GM23338 (cell line): ENCODE measurements around the gene SPG7. TPM values are rescaled to one million over a fixed set of nuclear protein-coding genes. Genes with fewer than 3 reads are reported as not detected.

Experiments used
- ATAC-seq: fragments of 200-7000 bp; cut with Tn5 transposase; 3 replicates; pipeline ENCODE4 v1.9.1; 2020
- DNase-seq: peaks from one replicate; pipeline ENCODE4 v3.0.0-alpha.2; 2015; ENCODE audit warnings: low spot score
- H2AFZ ChIP-seq: fragments of 200-600 bp; sonication (generic); 2 replicates; pipeline ENCODE4 v1.8.0; 2016; ENCODE audit warnings: antibody characterized with exemption, mild to moderate bottlenecking, moderate library complexity
- H3F3A ChIP-seq: fragments of 200-600 bp; sonication (generic); replicated peaks from 2 replicates; pipeline ENCODE4 v1.8.0; 2017; ENCODE audit warnings: antibody characterized with exemption, mixed run types, low read depth
- H3K27ac ChIP-seq: fragments of 200-600 bp; sonication (generic); 2 replicates; pipeline ENCODE4 v1.6.1; 2016; ENCODE audit warnings: low read depth
- H3K27me3 ChIP-seq: fragments of 200-600 bp; sonication (generic); 2 replicates; pipeline ENCODE4 v1.8.0; 2016; ENCODE audit warnings: mild to moderate bottlenecking, mixed run types, moderate library complexity; ENCODE audit not compliant: insufficient read depth
- H3K36me3 ChIP-seq: fragments of 200-600 bp; sonication (generic); 2 replicates; pipeline ENCODE4 v1.8.0; 2016; ENCODE audit warnings: mild to moderate bottlenecking; ENCODE audit not compliant: insufficient read depth
- H3K4me1 ChIP-seq: fragments of 200-600 bp; sonication (generic); 2 replicates; pipeline ENCODE4 v1.8.0; 2016; ENCODE audit warnings: mild to moderate bottlenecking, moderate library complexity; ENCODE audit not compliant: insufficient read depth
- H3K4me2 ChIP-seq: fragments of 200-600 bp; sonication (generic); 2 replicates; pipeline ENCODE4 v1.7.1; 2017; ENCODE audit warnings: mixed run types
- H3K4me3 ChIP-seq: fragments of 200-600 bp; sonication (generic); 2 replicates; pipeline ENCODE4 v1.6.1; 2016; ENCODE audit warnings: mixed run types
- H3K79me2 ChIP-seq: fragments of 200-600 bp; sonication (generic); replicated peaks from 2 replicates; pipeline ENCODE4 v1.8.0; 2017; ENCODE audit warnings: mild to moderate bottlenecking; ENCODE audit not compliant: insufficient read depth
- H3K9me2 ChIP-seq: fragments of 200-600 bp; sonication (generic); 2 replicates; pipeline ENCODE4 v1.8.0; 2017; ENCODE audit not compliant: insufficient read depth
- H4K20me1 ChIP-seq: fragments of 200-600 bp; sonication (generic); replicated peaks from 2 replicates; pipeline ENCODE4 v1.8.0; 2017; ENCODE audit warnings: mild to moderate bottlenecking; ENCODE audit not compliant: insufficient read depth
- H3K27ac Mint-ChIP-seq: 2 replicates; pipeline ENCODE4 v1.8.0; 2020; ENCODE audit warnings: inconsistent platforms, mild to moderate bottlenecking, moderate library complexity, mixed read lengths
- H3K27me3 Mint-ChIP-seq: 3 replicates; pipeline ENCODE4 v1.8.0; 2022; ENCODE audit warnings: low read depth, mild to moderate bottlenecking, moderate library complexity, mixed read lengths, inconsistent platforms; ENCODE audit not compliant: insufficient read depth, poor library complexity
- H3K36me3 Mint-ChIP-seq: 3 replicates; pipeline ENCODE4 v1.8.0; 2021; ENCODE audit warnings: low read depth, mild to moderate bottlenecking, inconsistent platforms, moderate library complexity, mixed read lengths
- H3K4me1 Mint-ChIP-seq: 3 replicates; pipeline ENCODE4 v1.8.0; 2020; ENCODE audit warnings: mild to moderate bottlenecking, inconsistent platforms, mixed read lengths
- H3K4me3 Mint-ChIP-seq: 3 replicates; pipeline ENCODE4 v1.8.0; 2021; ENCODE audit warnings: moderate library complexity, mild to moderate bottlenecking, inconsistent platforms, mixed read lengths
- H3K9me3 Mint-ChIP-seq: 3 replicates; pipeline ENCODE4 v1.8.0; 2020; ENCODE audit warnings: moderate library complexity, mild to moderate bottlenecking, inconsistent platforms, mixed read lengths
- CREB1 ChIP-seq: fragments of 250-450 bp; sonication (Bioruptor Pico); IDR thresholded peaks from 2 replicates; pipeline ENCODE4 v1.5.0; 2020; ENCODE audit warnings: low read depth, mild to moderate bottlenecking, moderate library complexity
- EZH2 ChIP-seq: fragments of 200-600 bp; sonication (generic); IDR thresholded peaks from one replicate; pipeline ENCODE4 v1.8.0; 2017; ENCODE audit warnings: antibody characterized with exemption, mild to moderate bottlenecking, low read depth; ENCODE audit not compliant: unreplicated experiment
- EZH2phosphoT487 ChIP-seq: fragments of 200-600 bp; sonication (generic); IDR thresholded peaks from one replicate; pipeline ENCODE4 v1.8.1; 2018; ENCODE audit warnings: antibody characterized with exemption; ENCODE audit not compliant: unreplicated experiment
- JUNB ChIP-seq: IDR thresholded peaks from one replicate; pipeline ENCODE4 v1.6.1; 2016; ENCODE audit warnings: antibody characterized with exemption; ENCODE audit not compliant: unreplicated experiment
- POLR2AphosphoS5 ChIP-seq: IDR thresholded peaks from 2 replicates; pipeline ENCODE4 v1.6.1; 2016; ENCODE audit warnings: antibody characterized with exemption, low read depth
- STAT1 ChIP-seq: IDR thresholded peaks from one replicate; pipeline ENCODE4 v1.6.1; 2016; ENCODE audit warnings: antibody characterized with exemption; ENCODE audit not compliant: unreplicated experiment
- ZNF114 ChIP-seq: fragments of 250-450 bp; sonication (Bioruptor Pico); IDR thresholded peaks from 2 replicates; pipeline ENCODE4 v1.5.0; 2020; ENCODE audit warnings: mild to moderate bottlenecking, moderate library complexity
- ZNF331 ChIP-seq: fragments of 250-450 bp; sonication (Bioruptor Pico); IDR thresholded peaks from 2 replicates; pipeline ENCODE4 v1.5.0; 2020; ENCODE audit warnings: low read depth, mild to moderate bottlenecking, moderate library complexity
- polyA plus RNA-seq: library from polyadenylated mRNA; unstranded; fragments of >200 nt; fragmentation: Nextera tagmentation; extraction: Ambion mirVana; gene quantifications from 2 replicates; pipeline ENCODE4 v1.2.1, GENCODE V29; 2016
- total RNA-seq: library from RNA; depleted of rRNA; stranded (reverse); fragments of >200 nt; shearing (Covaris generic); gene quantifications from 2 replicates; pipeline ENCODE4 v1.2.3, GENCODE V29; 2014
- TF ChIP-seq, protein P1 (sequence below): IDR thresholded peaks from one replicate; pipeline ENCODE4 v1.6.1; 2018; ENCODE audit warnings: antibody characterized with exemption; ENCODE audit not compliant: unreplicated experiment
- TF ChIP-seq, protein P2 (sequence below), 2 experiments: fragments of 200-600 bp in 1 of 2; sonication (generic) in 1 of 2; conservative IDR thresholded peaks; 2 replicates each; pipeline versions ENCODE4 v1.5.1 to v1.6.1; 2016 to 2017; ENCODE audit warnings: antibody characterized with exemption in 2 of 2, low read depth in 2 of 2, mild to moderate bottlenecking in 2 of 2, moderate library complexity in 1 of 2

SPG7 gene
- total and polyA plus RNA-seq, 2 experiments from 2014 or later: 77.1 to 267 TPM

DNA sequence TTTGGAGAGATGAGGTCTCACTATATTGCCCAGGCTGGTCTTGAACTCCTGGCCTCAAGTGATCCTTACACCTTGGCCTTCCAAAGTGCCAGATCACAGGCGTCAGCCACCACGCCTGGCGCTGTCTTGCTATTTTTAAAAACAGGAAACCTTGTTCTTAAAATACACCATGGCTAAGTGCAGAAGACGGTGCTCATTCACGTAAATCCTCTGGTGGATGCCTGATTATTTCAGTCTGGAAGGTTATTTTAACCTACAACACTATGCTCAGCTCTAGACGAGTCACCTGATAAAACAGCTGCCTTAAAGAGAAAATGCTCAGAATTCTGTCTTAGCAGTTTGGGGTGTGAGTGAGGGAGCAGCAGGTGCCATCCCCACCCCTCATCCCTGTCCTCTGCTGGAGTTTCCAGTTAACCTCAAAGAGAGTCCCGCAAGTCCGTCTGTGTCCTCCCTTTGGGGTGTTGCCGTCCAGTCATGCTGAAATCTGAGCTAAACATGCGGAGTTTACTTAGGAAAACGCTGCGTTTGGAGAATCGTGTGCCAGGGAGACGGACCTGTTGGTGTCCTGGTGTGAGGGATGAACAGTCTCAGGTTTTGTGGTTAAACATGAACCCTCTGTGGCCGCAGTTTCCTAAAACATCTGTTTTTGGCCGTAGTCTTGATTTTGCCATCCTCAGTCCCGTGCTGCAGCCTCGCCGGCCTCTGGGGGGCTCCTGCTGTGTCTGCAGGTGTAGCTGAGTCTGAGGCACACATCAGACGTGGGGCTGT lies 17.1 kb downstream of the SPG7 start:
- ATAC-seq: peak; percentile 41
- Histone ChIP-seq H3K4me3 (no peak overlapping the region), H3K27me3 (no peaks in the 10 kb centered on the region), H3F3A (peaks cover 22% of the 10 kb centered on the region; the same call in 1 of the 2 replicates), H2AFZ (no peak overlapping the region), H3K79me2 (peaks cover 46% of the 10 kb centered on the region), H3K4me1 (no peaks in the 10 kb centered on the region), H3K9me2 (no peaks in the 10 kb centered on the region), H3K4me2 (no peak overlapping the region), H3K36me3 (peaks cover 42% of the 10 kb centered on the region), H3K27ac (no peak overlapping the region), H4K20me1 (peaks cover 18% of the 10 kb centered on the region)
- H3K4me3 Mint-ChIP-seq: no peak overlapping the region
- TF ChIP-seq POLR2AphosphoS5: no peak
- TF ChIP-seq, protein P1, sequence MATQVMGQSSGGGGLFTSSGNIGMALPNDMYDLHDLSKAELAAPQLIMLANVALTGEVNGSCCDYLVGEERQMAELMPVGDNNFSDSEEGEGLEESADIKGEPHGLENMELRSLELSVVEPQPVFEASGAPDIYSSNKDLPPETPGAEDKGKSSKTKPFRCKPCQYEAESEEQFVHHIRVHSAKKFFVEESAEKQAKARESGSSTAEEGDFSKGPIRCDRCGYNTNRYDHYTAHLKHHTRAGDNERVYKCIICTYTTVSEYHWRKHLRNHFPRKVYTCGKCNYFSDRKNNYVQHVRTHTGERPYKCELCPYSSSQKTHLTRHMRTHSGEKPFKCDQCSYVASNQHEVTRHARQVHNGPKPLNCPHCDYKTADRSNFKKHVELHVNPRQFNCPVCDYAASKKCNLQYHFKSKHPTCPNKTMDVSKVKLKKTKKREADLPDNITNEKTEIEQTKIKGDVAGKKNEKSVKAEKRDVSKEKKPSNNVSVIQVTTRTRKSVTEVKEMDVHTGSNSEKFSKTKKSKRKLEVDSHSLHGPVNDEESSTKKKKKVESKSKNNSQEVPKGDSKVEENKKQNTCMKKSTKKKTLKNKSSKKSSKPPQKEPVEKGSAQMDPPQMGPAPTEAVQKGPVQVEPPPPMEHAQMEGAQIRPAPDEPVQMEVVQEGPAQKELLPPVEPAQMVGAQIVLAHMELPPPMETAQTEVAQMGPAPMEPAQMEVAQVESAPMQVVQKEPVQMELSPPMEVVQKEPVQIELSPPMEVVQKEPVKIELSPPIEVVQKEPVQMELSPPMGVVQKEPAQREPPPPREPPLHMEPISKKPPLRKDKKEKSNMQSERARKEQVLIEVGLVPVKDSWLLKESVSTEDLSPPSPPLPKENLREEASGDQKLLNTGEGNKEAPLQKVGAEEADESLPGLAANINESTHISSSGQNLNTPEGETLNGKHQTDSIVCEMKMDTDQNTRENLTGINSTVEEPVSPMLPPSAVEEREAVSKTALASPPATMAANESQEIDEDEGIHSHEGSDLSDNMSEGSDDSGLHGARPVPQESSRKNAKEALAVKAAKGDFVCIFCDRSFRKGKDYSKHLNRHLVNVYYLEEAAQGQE: no peak
- no peak for TF ChIP-seq ZNF114 (CRISPR knock-in tag)
- TF ChIP-seq EZH2: no peak
- no peak for TF ChIP-seq STAT1
- TF ChIP-seq, protein P2, sequence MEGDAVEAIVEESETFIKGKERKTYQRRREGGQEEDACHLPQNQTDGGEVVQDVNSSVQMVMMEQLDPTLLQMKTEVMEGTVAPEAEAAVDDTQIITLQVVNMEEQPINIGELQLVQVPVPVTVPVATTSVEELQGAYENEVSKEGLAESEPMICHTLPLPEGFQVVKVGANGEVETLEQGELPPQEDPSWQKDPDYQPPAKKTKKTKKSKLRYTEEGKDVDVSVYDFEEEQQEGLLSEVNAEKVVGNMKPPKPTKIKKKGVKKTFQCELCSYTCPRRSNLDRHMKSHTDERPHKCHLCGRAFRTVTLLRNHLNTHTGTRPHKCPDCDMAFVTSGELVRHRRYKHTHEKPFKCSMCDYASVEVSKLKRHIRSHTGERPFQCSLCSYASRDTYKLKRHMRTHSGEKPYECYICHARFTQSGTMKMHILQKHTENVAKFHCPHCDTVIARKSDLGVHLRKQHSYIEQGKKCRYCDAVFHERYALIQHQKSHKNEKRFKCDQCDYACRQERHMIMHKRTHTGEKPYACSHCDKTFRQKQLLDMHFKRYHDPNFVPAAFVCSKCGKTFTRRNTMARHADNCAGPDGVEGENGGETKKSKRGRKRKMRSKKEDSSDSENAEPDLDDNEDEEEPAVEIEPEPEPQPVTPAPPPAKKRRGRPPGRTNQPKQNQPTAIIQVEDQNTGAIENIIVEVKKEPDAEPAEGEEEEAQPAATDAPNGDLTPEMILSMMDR (conservative IDR thresholded peaks at IDR 0.05; ENCODE audit: low read depth in 2 of 2): 0 out of 4 replicates have a peak, but pooled peaks have one; percentile 5 to 13
- no peak for TF ChIP-seq JUNB
- no peak for TF ChIP-seq ZNF331 (CRISPR knock-in tag)
- H3K4me1 Mint-ChIP-seq: no peaks in the 10 kb centered on the region; the same call in 2 of the 3 replicates
- DNase-seq: no peak
- no peaks in the 10 kb centered on the region for H3K9me3 Mint-ChIP-seq
- no peak overlapping the region for H3K27ac Mint-ChIP-seq
- H3K27me3 Mint-ChIP-seq: peaks cover 3% of the 10 kb centered on the region
- H3K36me3 Mint-ChIP-seq: peaks cover 77% of the 10 kb centered on the region

DNA sequence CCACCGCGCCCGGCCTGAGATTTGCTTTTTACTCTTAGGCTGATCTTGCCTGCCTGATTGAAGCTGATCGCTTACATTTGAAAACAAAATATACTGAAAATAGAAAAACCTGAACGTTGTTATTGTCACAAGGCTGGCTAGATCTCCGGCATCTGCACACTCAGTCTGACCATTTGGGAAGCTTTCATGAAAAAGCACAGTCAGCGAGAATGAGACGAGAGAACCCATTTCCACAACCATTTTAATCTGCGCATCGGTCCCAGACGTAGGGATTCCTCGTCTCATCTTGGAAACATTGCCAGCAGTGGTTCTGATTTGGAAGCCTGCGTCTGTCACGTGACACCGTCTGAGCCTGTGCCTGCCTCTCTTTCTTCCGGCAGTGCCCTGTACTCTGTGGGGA lies 20.9 kb downstream of the SPG7 start:
- H3K4me1 Mint-ChIP-seq: no peaks in the 10 kb centered on the region
- ATAC-seq (no peak), DNase-seq (no peak)
- Histone ChIP-seq H3K27ac (no peak overlapping the region), H3K9me2 (no peaks in the 10 kb centered on the region), H3F3A (peaks cover 22% of the 10 kb centered on the region; the same call in 1 of the 2 replicates), H3K27me3 (no peaks in the 10 kb centered on the region), H2AFZ (no peak overlapping the region), H3K79me2 (peaks cover 17% of the 10 kb centered on the region), H3K4me3 (no peak overlapping the region), H3K4me2 (no peak overlapping the region), H4K20me1 (peaks cover 18% of the 10 kb centered on the region), H3K4me1 (no peaks in the 10 kb centered on the region), H3K36me3 (peaks cover 61% of the 10 kb centered on the region)
- peaks cover 87% of the 10 kb centered on the region for H3K36me3 Mint-ChIP-seq
- H3K27ac Mint-ChIP-seq: no peak overlapping the region
- H3K4me3 Mint-ChIP-seq: no peak overlapping the region
- no peaks in the 10 kb centered on the region for H3K27me3 Mint-ChIP-seq
- no peaks in the 10 kb centered on the region for H3K9me3 Mint-ChIP-seq
- TF ChIP-seq ZNF331 (CRISPR knock-in tag) (no peak), JUNB (no peak), CREB1 (no peak), STAT1 (no peak), EZH2phosphoT487 (no peak), EZH2 (no peak), ZNF114 (CRISPR knock-in tag) (no peak), POLR2AphosphoS5 (no peak)
- TF ChIP-seq, protein P1: no peak
- TF ChIP-seq, protein P2 (conservative IDR thresholded peaks at IDR 0.05; ENCODE audit: low read depth in 2 of 2): no peak
